HepG2 (cell line): ENCODE data around the gene NECAB2. TPM values are rescaled to one million over a fixed set of nuclear protein-coding genes. Genes with fewer than 3 reads are reported as not detected.

ENCODE experiments used
- AHR ChIP-seq: IDR thresholded peaks from 2 replicates; pipeline ENCODE4 v1.6.1; 2018; ENCODE audit warnings: missing genetic modification reagents, missing compliant biosample characterization
- FOXP4 ChIP-seq: sonication (generic); formaldehyde crosslinking; IDR thresholded peaks from 2 replicates; pipeline ENCODE4 v1.4.0; 2020; ENCODE audit warnings: missing genetic modification reagents
- HDAC2 ChIP-seq: sonication (generic); formaldehyde crosslinking; IDR thresholded peaks from 2 replicates; pipeline ENCODE4 v1.4.0; 2020; ENCODE audit warnings: missing genetic modification reagents
- HMG20A ChIP-seq: IDR thresholded peaks from 2 replicates; pipeline ENCODE4 v1.6.1; 2016; ENCODE audit warnings: borderline replicate concordance
- HOXA7 ChIP-seq: sonication (generic); formaldehyde crosslinking; IDR thresholded peaks from 2 replicates; pipeline ENCODE4 v1.8.1; 2022; ENCODE audit warnings: mild to moderate bottlenecking, missing genetic modification reagents, moderate library complexity
- JARID2 ChIP-seq: sonication (generic); formaldehyde crosslinking; IDR thresholded peaks from 2 replicates; pipeline ENCODE4 v1.8.1; 2023; ENCODE audit warnings: missing genetic modification reagents, inconsistent platforms; ENCODE audit not compliant: insufficient replicate concordance
- KAT2B ChIP-seq: fragments of 150-350 bp; IDR thresholded peaks from 2 replicates; pipeline ENCODE4 v1.6.1; 2014; ENCODE audit warnings: low read depth, low read length, borderline replicate concordance
- KDM4B ChIP-seq: sonication (generic); formaldehyde crosslinking; IDR thresholded peaks from 2 replicates; pipeline ENCODE4 v1.4.0; 2020; ENCODE audit warnings: missing genetic modification reagents
- MTA3 ChIP-seq: sonication (generic); formaldehyde crosslinking; IDR thresholded peaks from 2 replicates; pipeline ENCODE4 v1.4.0; 2020; ENCODE audit warnings: missing genetic modification reagents
- NFIB ChIP-seq: sonication (generic); formaldehyde crosslinking; IDR thresholded peaks from 2 replicates; pipeline ENCODE4 v1.9.0; 2021; ENCODE audit warnings: missing genetic modification reagents, mild to moderate bottlenecking, borderline replicate concordance
- RAD21 ChIP-seq: fragments of 450-650 bp; formaldehyde crosslinking; IDR thresholded peaks from 2 replicates; pipeline ENCODE4 v1.5.0; 2020; ENCODE audit warnings: mild to moderate bottlenecking
- RXRB ChIP-seq: IDR thresholded peaks from 2 replicates; pipeline ENCODE4 v1.6.1; 2016; ENCODE audit warnings: borderline replicate concordance, missing genetic modification reagents, missing compliant biosample characterization
- SMAD9 ChIP-seq: sonication (generic); formaldehyde crosslinking; IDR thresholded peaks from 2 replicates; pipeline ENCODE4 v1.5.1; 2020; ENCODE audit warnings: mild to moderate bottlenecking, missing genetic modification reagents
- SP1 ChIP-seq, 2 experiments: fragments of 450-650 bp in 1 of 2; sonication (generic) in 1 of 2; formaldehyde crosslinking in 1 of 2; IDR thresholded peaks; 2 replicates each; pipeline versions ENCODE4 v1.4.0 to v1.6.1; 2016 to 2020; ENCODE audit warnings: missing genetic modification reagents in 1 of 2
- STAG1 ChIP-seq: sonication (generic); formaldehyde crosslinking; IDR thresholded peaks from 2 replicates; pipeline ENCODE4 v1.4.0; 2020; ENCODE audit warnings: missing genetic modification reagents
- TBP ChIP-seq: sonication (generic); formaldehyde crosslinking; IDR thresholded peaks from 2 replicates; pipeline ENCODE4 v1.5.0; 2020; ENCODE audit warnings: missing genetic modification reagents
- TEAD3 ChIP-seq: optimal IDR thresholded peaks from 2 replicates; pipeline ENCODE3; 2016; ENCODE audit warnings: borderline replicate concordance
- TFAP4 ChIP-seq: sonication (generic); IDR thresholded peaks from 2 replicates; pipeline ENCODE4 v1.6.1; 2016; ENCODE audit warnings: low read depth, borderline replicate concordance
- TFE3 ChIP-seq: IDR thresholded peaks from 2 replicates; pipeline ENCODE4 v1.6.1; 2016
- THYN1 ChIP-seq: sonication (generic); formaldehyde crosslinking; IDR thresholded peaks from 2 replicates; pipeline ENCODE4 v1.8.1; 2023; ENCODE audit warnings: low read depth, mild to moderate bottlenecking, moderate library complexity, missing genetic modification reagents, borderline replicate concordance
- ZBTB3 ChIP-seq: sonication (generic); formaldehyde crosslinking; IDR thresholded peaks from 2 replicates; pipeline ENCODE4 v1.4.0; 2020; ENCODE audit warnings: low read depth, mild to moderate bottlenecking, moderate library complexity, missing genetic modification reagents, borderline replicate concordance
- ZNF484 ChIP-seq: sonication (generic); formaldehyde crosslinking; IDR thresholded peaks from 2 replicates; pipeline ENCODE4 v1.5.1; 2020; ENCODE audit warnings: mild to moderate bottlenecking, low read depth, missing genetic modification reagents, borderline replicate concordance
- ZNF501 ChIP-seq: sonication (generic); formaldehyde crosslinking; IDR thresholded peaks from 2 replicates; pipeline ENCODE4 v1.5.1; 2020; ENCODE audit warnings: mild to moderate bottlenecking, moderate library complexity, missing genetic modification reagents
- ZNF644 ChIP-seq: IDR thresholded peaks from 2 replicates; pipeline ENCODE4 v1.6.1; 2016; ENCODE audit warnings: low read depth
- polyA plus RNA-seq, 8 experiments: library from polyadenylated mRNA; depleted of rRNA in 3 of 8; stranded (reverse) in 7 of 8; unstranded in 1 of 8; fragments of >200 nt; fragmentation: Illumina TruSeq in 4 of 8; extraction: Trizol in 4 of 8; gene quantifications; 2 replicates each; pipeline versions ENCODE4 v1.2.1 to v1.2.3, GENCODE V29; 2011 to 2016; ENCODE audit warnings: low read depth in 4 of 8, missing spikeins in 1 of 8, mixed read lengths in 1 of 8; ENCODE audit not compliant: insufficient read depth in 1 of 8
- total RNA-seq, 5 experiments: library from RNA; depleted of rRNA; stranded (reverse); fragments of >200 nt; fragmentation: Illumina TruSeq; extraction: Trizol; gene quantifications; 2 replicates each; pipeline ENCODE4 v1.2.3, GENCODE V29; 2016; ENCODE audit warnings: low read depth in 1 of 5

NECAB2 gene
- total and polyA plus RNA-seq, 2 of the 13 experiments (the other 11 are each of a cell fraction or from before 2014, with no cell fraction given): 0.21 to 0.49 TPM

DNA sequence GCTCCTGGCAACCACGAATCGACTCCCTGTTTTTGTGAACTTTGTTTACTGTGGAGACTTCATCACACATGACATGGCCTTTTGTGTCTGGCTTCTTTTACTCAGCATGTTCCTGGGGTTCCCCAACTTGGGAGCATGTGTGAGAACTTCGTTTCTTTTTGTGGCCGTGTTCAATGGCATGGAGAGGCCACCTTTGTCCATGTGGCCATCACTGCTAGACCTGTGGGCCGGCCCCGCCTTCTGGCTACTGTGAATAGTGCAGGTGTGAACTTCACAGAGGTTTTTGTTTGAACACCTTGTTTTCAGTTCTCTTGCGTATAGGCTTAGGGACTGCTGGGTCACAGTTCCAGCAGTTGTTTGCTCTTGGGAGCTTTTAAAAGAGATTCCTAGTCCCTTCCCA lies 80.2 kb downstream of the NECAB2 start (continued):
- TF ChIP-seq TFE3 (CRISPR knock-in tag): peak; percentile 35; the same call in 1 of the 2 replicates
- TF ChIP-seq KAT2B: no peak
- no peak for TF ChIP-seq THYN1 (CRISPR knock-in tag)
- peak; percentile 47; the same call in 1 of the 2 replicates for TF ChIP-seq HDAC2
- 0 out of 2 replicates have a peak, but pooled peaks have one; percentile 22 for TF ChIP-seq FOXP4 (CRISPR knock-in tag)
- no peak for TF ChIP-seq JARID2 (CRISPR knock-in tag)
- TF ChIP-seq STAG1 (CRISPR knock-in tag): peak; percentile 61
- no peak for TF ChIP-seq ZBTB3 (CRISPR knock-in tag)
- TF ChIP-seq HOXA7 (CRISPR knock-in tag): no peak
- TF ChIP-seq ZNF484: no peak
- TF ChIP-seq MTA3 (CRISPR knock-in tag): no peak
- no peak for TF ChIP-seq AHR
- no peak for TF ChIP-seq TBP (CRISPR knock-in tag)
- TF ChIP-seq RAD21 (CRISPR knock-in tag): peak; percentile 47; the same call in 1 of the 2 replicates
- no peak for TF ChIP-seq ZNF644 (CRISPR knock-in tag)
- no peak for TF ChIP-seq NFIB (CRISPR knock-in tag)
- TF ChIP-seq HMG20A (CRISPR knock-in tag): no peak
- TF ChIP-seq SMAD9 (CRISPR knock-in tag): no peak
- no peak for TF ChIP-seq TFAP4
- no peak for TF ChIP-seq ZNF501 (CRISPR knock-in tag)
- no peak for TF ChIP-seq RXRB (CRISPR knock-in tag)
- TF ChIP-seq KDM4B: no peak
- TF ChIP-seq SP1 (IDR thresholded peaks at IDR 0.05): no peak
- no peak for TF ChIP-seq SP1 (CRISPR knock-in tag; IDR thresholded peaks at IDR 0.05)
- TF ChIP-seq TEAD3 (CRISPR knock-in tag): peak; percentile 6
